HL-60 (cell line): ENCODE results near the gene COPE.

Experiments used
- DNase-seq, 2 experiments: peaks; one replicate each; pipeline ENCODE4 v3.0.0-alpha.2; 2010 to 2020; ENCODE audit warnings: low read depth in 1 of 2, low spot score in 1 of 2
- H3K27ac ChIP-seq: fragments of 250-450 bp; sonication (Bioruptor Pico); replicated peaks from 2 replicates; pipeline ENCODE4 v1.5.1; 2020; ENCODE audit warnings: mild to moderate bottlenecking, moderate library complexity
- H3K27me3 ChIP-seq: fragments of 250-450 bp; sonication (Bioruptor Pico); 2 replicates; pipeline ENCODE4 v1.5.1; 2021; ENCODE audit warnings: mild to moderate bottlenecking, moderate library complexity; ENCODE audit not compliant: insufficient read depth, poor library complexity, severe bottlenecking
- H3K4me3 ChIP-seq: replicated peaks from 2 replicates; pipeline ENCODE4 v1.5.1; 2011; ENCODE audit warnings: mild to moderate bottlenecking, control low read depth, low read length; ENCODE audit not compliant: insufficient read depth
- CTCF ChIP-seq: IDR thresholded peaks from one replicate; pipeline ENCODE4 v1.5.1; 2011; ENCODE audit warnings: low read length, control low read depth, inconsistent platforms; ENCODE audit not compliant: insufficient read depth
- GABPA ChIP-seq: IDR thresholded peaks from 2 replicates; pipeline ENCODE4 v1.6.1; 2012; ENCODE audit warnings: low read depth
- POLR2AphosphoS5 ChIP-seq: IDR thresholded peaks from 2 replicates; pipeline ENCODE4 v1.6.1; 2012; ENCODE audit warnings: low read depth
- REST ChIP-seq: IDR thresholded peaks from 2 replicates; pipeline ENCODE4 v1.6.1; 2012; ENCODE audit warnings: low read depth; ENCODE audit not compliant: insufficient replicate concordance
- SPI1 ChIP-seq: IDR thresholded peaks from 2 replicates; pipeline ENCODE4 v1.6.1; 2012; ENCODE audit warnings: low read depth, mild to moderate bottlenecking, borderline replicate concordance

Gene COPE

GRCh38 chr19:18869781-18870530, 49.2 kb downstream of the COPE start:
- no peak for TF ChIP-seq GABPA
- TF ChIP-seq SPI1, result no peak
- no peak for TF ChIP-seq REST
- no peak for TF ChIP-seq CTCF
- no peak for TF ChIP-seq POLR2AphosphoS5
- DNase-seq, result no peak
- H3K4me3 ChIP-seq, result no peak overlapping the region

GRCh38 chr19:18869023-18869618, 50.1 kb downstream of the COPE start:
- H3K4me3 ChIP-seq, result no peak overlapping the region
- no peak for DNase-seq
- H3K27ac ChIP-seq, result no peak overlapping the region
- TF ChIP-seq CTCF, result no peak
- peaks cover 5% of the 10 kb centered on the region for H3K27me3 ChIP-seq

More at GRCh38 chr19:18869781-18870530, 49.2 kb downstream of the COPE start:
- Histone ChIP-seq H3K27ac (no peak overlapping the region), H3K27me3 (peaks cover 5% of the 10 kb centered on the region)

- TF ChIP-seq SPI1 (no peak), POLR2AphosphoS5 (peak; percentile 40; the same call in 1 of the 2 replicates)
- peak in 1 of 2 experiments; percentile 57 for DNase-seq
- Histone ChIP-seq H3K27ac (no peak overlapping the region), H3K27me3 (peaks cover 5% of the 10 kb centered on the region), H3K4me3 (peak overlapping the region; percentile 10)
Observed at GRCh38 chr19:18868380-18869022, 50.7 kb downstream of the COPE start.

GRCh38 chr19:18867751-18868150, 51.4 kb downstream of the COPE start:
- H3K4me3 ChIP-seq, result no peak overlapping the region
- no peak for DNase-seq
- TF ChIP-seq POLR2AphosphoS5 (no peak), SPI1 (no peak), CTCF (no peak), GABPA (no peak), REST (no peak)
- H3K27ac ChIP-seq, result no peak overlapping the region
- H3K27me3 ChIP-seq, result peaks cover 5% of the 10 kb centered on the region
